Femur (tissue), 1 donor: ENCODE data around the gene EIF3L.
"Not testable (repeated sequence)": the region's sequence is repeated elsewhere in the genome, so short reads cannot be mapped to it uniquely, and the experiment has no call there.

ENCODE experiments used
- DNase-seq: peaks from one replicate; pipeline ENCODE4 v3.0.0-alpha.2; 2017

EIF3L gene

GRCh38 chr22:37849089-37849751, at the start of gene EIF3L:
EIF3L (plus strand) TSS chr22:37849419; CDS start chr22:37849450, 31 bp downstream.
- peak; percentile 96 for DNase-seq

GRCh38 chr22:37799979-37800378, 49.2 kb upstream of the EIF3L start:
- DNase-seq, result not testable (repeated sequence)

- no peak for DNase-seq
Measured at GRCh38 chr22:37801946-37802309, 47.3 kb upstream of the EIF3L start.

- DNase-seq, result peak; percentile 80
Measured at GRCh38 chr22:37802310-37803194, 46.7 kb upstream of the EIF3L start.

GRCh38 chr22:37803195-37803638, 46.0 kb upstream of the EIF3L start:
- no peak for DNase-seq

- no peak for DNase-seq
Measured at GRCh38 chr22:37803639-37804351, 45.4 kb upstream of the EIF3L start.

- DNase-seq, result no peak
Measured at GRCh38 chr22:37804352-37804880, 44.8 kb upstream of the EIF3L start.

GRCh38 chr22:37804881-37805809, 44.1 kb upstream of the EIF3L start:
- peak; percentile 95 for DNase-seq

- DNase-seq, result no peak
Measured at GRCh38 chr22:37805810-37806277, 43.4 kb upstream of the EIF3L start.

GRCh38 chr22:37806409-37807333, 42.5 kb upstream of the EIF3L start:
- DNase-seq, result peak; percentile 59

GRCh38 chr22:37807410-37808293, 41.6 kb upstream of the EIF3L start, which contains the start of gene GCAT:
GCAT (plus strand) TSS chr22:37807934; CDS start chr22:37807968, 34 bp downstream.
- DNase-seq, result peak; percentile 98

GRCh38 chr22:37808294-37808657, 40.9 kb upstream of the EIF3L start:
- DNase-seq, result no peak

GRCh38 chr22:37809672-37810333, 39.4 kb upstream of the EIF3L start:
- DNase-seq, result no peak

GRCh38 chr22:37811867-37812266, 37.4 kb upstream of the EIF3L start:
- DNase-seq, result no peak

- DNase-seq, result no peak
Measured at GRCh38 chr22:37812869-37813678, 36.1 kb upstream of the EIF3L start.

- DNase-seq, result no peak
Measured at GRCh38 chr22:37815593-37815992, 33.6 kb upstream of the EIF3L start.

GRCh38 chr22:37816543-37817180, 32.6 kb upstream of the EIF3L start:
- no peak for DNase-seq
